GM12865 (cell line): ENCODE data around the gene ZBTB7C.

Experiments used
- DNase-seq: peaks from one replicate; pipeline ENCODE4 v3.0.0; 2010; ENCODE audit warnings: low read depth
- H3K4me3 ChIP-seq: 2 replicates; pipeline ENCODE4 v1.5.1; 2011; ENCODE audit warnings: mild to moderate bottlenecking, low read depth, low read length, control low read depth
- TF ChIP-seq, protein P1 (sequence below): IDR thresholded peaks from 2 replicates; pipeline ENCODE4 v1.5.1; 2011; ENCODE audit warnings: low read length, control low read depth, low read depth, inconsistent platforms; ENCODE audit not compliant: insufficient read depth; ENCODE audit errors: missing control alignments

Gene ZBTB7C

DNA sequence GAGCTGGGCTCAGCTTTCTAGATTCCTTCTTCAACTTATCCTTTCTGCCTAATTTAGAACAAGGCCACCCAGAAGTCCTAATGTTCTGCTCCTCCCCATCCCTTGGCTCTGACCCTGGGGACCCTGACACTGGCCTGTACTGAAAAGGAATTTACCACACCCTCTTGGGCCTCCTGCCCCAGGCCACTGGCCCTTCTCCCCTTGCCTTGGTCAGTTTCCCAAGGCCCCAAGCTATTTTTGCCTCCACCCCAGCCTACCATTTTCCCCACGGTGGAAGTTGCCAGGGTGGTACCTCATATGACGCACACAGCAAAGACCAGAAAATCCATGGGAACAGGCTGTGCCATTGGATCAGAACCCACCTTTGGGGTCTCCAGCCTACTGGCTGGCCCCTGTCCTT is 72.1 kb downstream of the ZBTB7C start:
- H3K4me3 ChIP-seq: no peak overlapping the region
- DNase-seq: no peak
- TF ChIP-seq, protein P1, sequence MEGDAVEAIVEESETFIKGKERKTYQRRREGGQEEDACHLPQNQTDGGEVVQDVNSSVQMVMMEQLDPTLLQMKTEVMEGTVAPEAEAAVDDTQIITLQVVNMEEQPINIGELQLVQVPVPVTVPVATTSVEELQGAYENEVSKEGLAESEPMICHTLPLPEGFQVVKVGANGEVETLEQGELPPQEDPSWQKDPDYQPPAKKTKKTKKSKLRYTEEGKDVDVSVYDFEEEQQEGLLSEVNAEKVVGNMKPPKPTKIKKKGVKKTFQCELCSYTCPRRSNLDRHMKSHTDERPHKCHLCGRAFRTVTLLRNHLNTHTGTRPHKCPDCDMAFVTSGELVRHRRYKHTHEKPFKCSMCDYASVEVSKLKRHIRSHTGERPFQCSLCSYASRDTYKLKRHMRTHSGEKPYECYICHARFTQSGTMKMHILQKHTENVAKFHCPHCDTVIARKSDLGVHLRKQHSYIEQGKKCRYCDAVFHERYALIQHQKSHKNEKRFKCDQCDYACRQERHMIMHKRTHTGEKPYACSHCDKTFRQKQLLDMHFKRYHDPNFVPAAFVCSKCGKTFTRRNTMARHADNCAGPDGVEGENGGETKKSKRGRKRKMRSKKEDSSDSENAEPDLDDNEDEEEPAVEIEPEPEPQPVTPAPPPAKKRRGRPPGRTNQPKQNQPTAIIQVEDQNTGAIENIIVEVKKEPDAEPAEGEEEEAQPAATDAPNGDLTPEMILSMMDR: no peak

DNA sequence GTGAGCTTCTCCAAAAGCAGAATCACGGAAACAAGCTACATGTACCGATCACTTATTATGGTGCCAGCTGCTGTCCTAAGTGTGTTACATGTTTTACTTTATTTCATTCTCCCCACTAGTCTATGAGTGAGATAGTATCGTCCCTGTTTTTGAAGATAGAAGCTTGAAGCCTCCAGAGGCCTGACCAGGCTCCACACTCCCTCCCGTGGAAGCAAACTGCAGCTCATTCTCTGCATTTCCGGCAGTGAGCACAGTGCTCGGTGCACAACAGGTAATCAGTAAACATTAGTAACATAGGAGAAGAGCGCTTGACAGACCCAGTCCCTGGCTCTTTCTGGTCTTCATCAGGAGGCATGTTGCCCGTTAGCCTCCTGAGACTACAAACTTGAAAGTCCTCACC is 72.9 kb downstream of the ZBTB7C start:
- no peak overlapping the region for H3K4me3 ChIP-seq
- no peak for DNase-seq
- TF ChIP-seq, protein P1: no peak

DNA sequence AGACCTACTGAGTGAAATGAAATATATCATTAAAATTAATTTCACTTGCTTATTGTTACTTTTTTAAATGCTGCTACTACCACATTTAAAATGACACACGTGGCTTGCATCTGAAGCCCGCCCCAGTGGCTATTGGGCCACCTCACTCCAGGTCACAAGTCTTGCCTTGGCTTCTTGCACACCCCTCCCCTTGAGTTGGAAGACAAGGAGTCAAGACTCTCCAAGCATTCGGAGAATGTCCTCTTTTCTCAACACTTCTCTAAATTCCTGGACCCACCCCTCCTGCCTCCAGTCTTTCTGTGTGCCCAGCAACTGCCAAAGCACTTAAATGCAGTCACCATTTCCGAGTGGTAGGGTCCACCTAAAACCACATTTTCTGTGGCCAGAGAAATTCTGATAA is 73.4 kb downstream of the ZBTB7C start:
- TF ChIP-seq, protein P1: no peak
- no peak for DNase-seq
- H3K4me3 ChIP-seq: no peak overlapping the region

DNA sequence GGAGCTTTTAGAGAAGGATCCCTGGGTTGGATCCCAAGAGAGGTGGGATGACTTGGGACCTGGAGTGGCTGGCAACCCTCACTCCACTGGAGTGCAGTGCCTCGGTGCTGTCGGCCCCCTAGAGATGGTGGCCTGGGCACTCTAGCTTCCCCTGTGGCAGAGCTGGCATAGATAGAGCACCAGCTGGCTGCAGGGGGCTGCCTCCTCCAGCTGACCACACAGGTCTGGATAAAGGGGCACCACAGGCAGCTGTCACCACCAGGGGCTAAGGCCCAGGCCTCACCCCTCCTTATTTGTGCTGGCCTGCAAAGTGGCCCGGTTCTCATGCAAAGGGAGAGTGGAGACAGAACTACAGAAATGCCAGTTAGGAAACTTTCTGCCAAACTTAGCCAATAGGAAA is 74.3 kb downstream of the ZBTB7C start:
- H3K4me3 ChIP-seq: no peak overlapping the region
- TF ChIP-seq, protein P1: no peak
- no peak for DNase-seq

DNA sequence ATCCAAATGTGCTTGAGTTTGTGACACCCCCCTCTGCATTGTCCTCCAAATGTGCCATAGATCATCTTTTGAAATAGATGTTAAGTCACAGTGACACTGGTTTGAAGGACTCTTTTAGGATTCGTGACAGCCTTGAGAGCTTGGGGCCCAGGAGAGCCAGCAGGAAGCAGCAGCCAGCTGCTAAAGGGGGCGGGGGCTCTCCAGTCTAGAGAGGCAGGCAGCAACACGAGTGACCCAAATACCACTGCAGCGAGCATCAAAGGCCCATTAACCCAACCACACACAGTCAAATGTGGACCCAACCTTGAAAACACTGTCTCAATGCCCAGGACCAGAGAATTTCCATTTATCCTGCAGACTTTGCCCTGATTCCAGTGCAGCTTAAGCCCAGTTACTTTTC is 75.6 kb downstream of the ZBTB7C start:
- H3K4me3 ChIP-seq: no peak overlapping the region
- DNase-seq: no peak
- TF ChIP-seq, protein P1: no peak

DNA sequence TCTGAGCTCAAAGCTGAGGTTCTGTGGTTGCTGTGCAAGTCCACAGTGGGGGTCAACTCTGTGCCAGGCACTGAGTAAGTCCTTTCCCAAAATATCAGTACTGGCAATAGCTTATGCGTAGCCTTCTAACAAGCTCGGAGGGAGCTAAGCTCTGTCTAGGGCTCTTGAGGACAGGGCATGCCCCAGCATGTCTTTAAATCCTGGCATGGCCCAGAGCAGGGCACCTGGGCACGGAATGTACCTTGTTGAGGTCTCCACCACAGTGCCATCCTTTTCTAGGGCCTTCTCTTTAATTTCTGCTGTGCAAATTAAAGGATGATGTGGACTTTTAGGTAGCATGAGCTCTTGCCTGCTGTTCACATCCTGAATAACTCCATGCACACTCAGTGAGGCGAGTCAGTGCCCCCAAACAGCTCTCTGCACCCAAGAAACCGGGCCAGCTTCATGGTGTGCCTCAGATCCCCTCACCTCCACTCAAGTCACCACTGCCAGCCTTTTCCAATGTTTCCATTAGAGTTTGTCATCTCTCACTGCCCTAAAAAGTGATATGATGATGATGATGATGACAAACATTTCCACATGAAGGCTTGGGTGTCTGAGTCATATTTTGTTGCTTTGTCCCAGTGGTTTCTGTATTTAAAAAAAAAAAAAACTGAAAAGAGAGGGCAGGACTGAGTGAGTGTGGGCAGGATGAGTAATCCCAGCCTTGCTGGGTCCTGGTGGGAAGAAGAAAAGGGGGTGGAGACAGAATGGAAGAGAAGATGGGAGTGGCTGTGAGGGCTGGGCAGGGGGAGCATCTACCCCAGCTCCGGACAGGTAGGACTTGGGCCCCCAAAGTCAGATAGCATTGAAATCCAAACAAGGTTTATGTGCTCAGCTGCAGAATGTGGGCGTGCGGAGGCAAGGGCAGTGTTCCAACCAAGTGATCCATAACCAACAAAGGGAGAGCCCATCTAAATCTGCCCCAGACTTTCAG is 78.9 kb downstream of the ZBTB7C start:
- no peak for DNase-seq
- TF ChIP-seq, protein P1: no peak
- H3K4me3 ChIP-seq: no peak overlapping the region
